CD4-positive, alpha-beta memory T cell (primary cell): ENCODE data around the gene ZNF835. TPM values are rescaled to one million over a fixed set of nuclear protein-coding genes. Genes with fewer than 3 reads are reported as not detected.

Experiments
- CTCF ChIA-PET: fragments of 350-600 bp; sonication (Branson Sonifier 250); formaldehyde crosslinking; loops from one replicate; lab custom pipeline; 2021; ENCODE audit warnings: inconsistent platforms; ENCODE audit not compliant: partially characterized antibody; lab: Charles Lee
- POLR2A ChIA-PET: fragments of 350-600 bp; sonication (Branson Sonifier 250); formaldehyde crosslinking; loops from one replicate; lab custom pipeline; 2021; ENCODE audit not compliant: partially characterized antibody; lab: Charles Lee
- DNase-seq, 5 donors: peaks; one replicate each; pipeline versions ENCODE4 v3.0.0 to v3.0.0-alpha.2; 2020 to 2022; ENCODE audit warnings: mixed read lengths in 1 of 5
- H3K27ac ChIP-seq: one replicate; pipeline ENCODE4 v1.7.0; 2013; ENCODE audit warnings: low read depth, low read length
- H3K27me3 ChIP-seq: 2 replicates; pipeline ENCODE4 v1.7.0; 2013; ENCODE audit warnings: mild to moderate bottlenecking, low read length, moderate library complexity; ENCODE audit not compliant: insufficient read depth
- H3K36me3 ChIP-seq: 2 replicates; pipeline ENCODE4 v1.7.0; 2013; ENCODE audit warnings: mild to moderate bottlenecking, low read length, moderate library complexity; ENCODE audit not compliant: insufficient read depth
- H3K4me1 ChIP-seq: 2 replicates; pipeline ENCODE4 v1.7.0; 2013; ENCODE audit warnings: mild to moderate bottlenecking, low read length, moderate library complexity; ENCODE audit not compliant: insufficient read depth
- H3K4me3 ChIP-seq, 2 donors: one replicate each; pipeline ENCODE4 v1.7.0; 2013; ENCODE audit warnings: low read length in 2 of 2, mild to moderate bottlenecking in 1 of 2
- H3K9me3 ChIP-seq, 2 donors: one replicate each; pipeline ENCODE4 v1.7.0; 2013; ENCODE audit warnings: low read length in 2 of 2, control low read depth in 1 of 2; ENCODE audit not compliant: control insufficient read depth in 1 of 2
- H3K27ac Mint-ChIP-seq, 7 donors: one replicate each; pipeline ENCODE4 v1.8.0; 2020 to 2021; ENCODE audit warnings: mixed read lengths in 7 of 7, mild to moderate bottlenecking in 6 of 7, inconsistent platforms in 3 of 7, moderate library complexity in 3 of 7
- H3K27me3 Mint-ChIP-seq, 2 donors: one replicate each; pipeline ENCODE4 v1.8.0; 2020 to 2021; ENCODE audit warnings: mixed read lengths in 2 of 2
- H3K36me3 Mint-ChIP-seq, 2 donors: one replicate each; pipeline ENCODE4 v1.8.0; 2020 to 2021; ENCODE audit warnings: mixed read lengths in 2 of 2, inconsistent platforms in 1 of 2, mild to moderate bottlenecking in 1 of 2
- H3K4me1 Mint-ChIP-seq, 4 donors: one replicate each; pipeline ENCODE4 v1.8.0; 2020 to 2021; ENCODE audit warnings: mixed read lengths in 4 of 4, mild to moderate bottlenecking in 1 of 4
- H3K4me3 Mint-ChIP-seq, 8 donors: one replicate each; pipeline ENCODE4 v1.8.0; 2020 to 2021; ENCODE audit warnings: mixed read lengths in 8 of 8, mild to moderate bottlenecking in 7 of 8, moderate library complexity in 6 of 8, inconsistent platforms in 3 of 8
- H3K9me3 Mint-ChIP-seq, 8 donors: one replicate each; pipeline ENCODE4 v1.8.0; 2020 to 2021; ENCODE audit warnings: mixed read lengths in 8 of 8, mild to moderate bottlenecking in 5 of 8, inconsistent platforms in 3 of 8, moderate library complexity in 1 of 8
- intact Hi-C: fragments of 100-400 bp; cut with micrococcal nuclease; formaldehyde crosslinking; loops from one replicate; pipeline ENCODE4 v1.15.1; 2023
- polyA plus RNA-seq, 2 donors: library from polyadenylated mRNA; unstranded; fragments of 300-500 nt; fragmentation: Illumina TruSeq; gene quantifications; one replicate each; pipeline ENCODE4 v1.2.3, GENCODE V29; 2021
- total RNA-seq, 2 experiments: library from RNA; stranded (reverse); gene quantifications; one replicate each; pipeline ENCODE4 v1.2.3, GENCODE V29; 2021

The ZNF835 gene
- total and polyA plus RNA-seq, 4 experiments from 2014 or later: 0.64 to 3.8 (median 3.5) TPM

DNA sequence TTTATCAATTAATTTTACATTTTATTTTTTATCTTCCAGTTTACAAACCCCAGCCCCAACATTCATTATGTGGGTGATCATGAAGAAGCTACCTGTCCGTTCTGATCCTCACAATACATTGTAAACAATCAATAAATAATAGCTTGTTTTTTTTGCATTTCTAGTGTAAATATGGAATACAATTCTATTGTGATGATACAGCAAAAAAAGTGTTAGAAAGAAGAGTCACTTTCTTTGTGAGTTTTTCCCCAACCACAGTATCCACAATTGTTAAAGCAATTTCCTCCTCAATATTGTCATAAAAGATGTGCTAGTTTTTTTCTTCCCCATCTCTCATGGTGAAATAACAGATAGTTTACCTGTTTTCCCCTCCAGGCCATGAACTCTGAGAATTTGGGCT is 30.3 kb upstream of the ZNF835 start:
- ChIA-PET CTCF (no interaction called here), POLR2A (no interaction called here)
- H3K27ac ChIP-seq: no peak overlapping the region
- H3K4me1 ChIP-seq: no peaks in the 10 kb centered on the region
- H3K36me3 Mint-ChIP-seq: peaks cover 0 to 2% of the 10 kb centered on the region in 2 donors
- H3K27me3 Mint-ChIP-seq: no peaks in the 10 kb centered on the region
- H3K27me3 ChIP-seq: no peaks in the 10 kb centered on the region
- no peaks in the 10 kb centered on the region for H3K4me1 Mint-ChIP-seq
- no peak overlapping the region for H3K4me3 Mint-ChIP-seq
- no peak overlapping the region for H3K4me3 ChIP-seq
- H3K9me3 Mint-ChIP-seq: peaks cover 8 to 75% (median 52%) of the 10 kb centered on the region in 8 donors
- H3K27ac Mint-ChIP-seq: no peak overlapping the region
- no peaks in the 10 kb centered on the region for H3K9me3 ChIP-seq
- intact Hi-C loops: no loop called here
- no peak for DNase-seq
- no peaks in the 10 kb centered on the region for H3K36me3 ChIP-seq

- Mint-ChIP-seq H3K9me3 (peaks cover 7 to 64% (median 47%) of the 10 kb centered on the region in 8 donors), H3K36me3 (peaks cover 0 to 2% of the 10 kb centered on the region in 2 donors), H3K4me3 (no peak overlapping the region), H3K4me1 (no peaks in the 10 kb centered on the region), H3K27ac (no peak overlapping the region), H3K27me3 (no peaks in the 10 kb centered on the region)
- Histone ChIP-seq H3K27ac (no peak overlapping the region), H3K9me3 (no peaks in the 10 kb centered on the region), H3K36me3 (no peaks in the 10 kb centered on the region), H3K4me1 (no peaks in the 10 kb centered on the region), H3K27me3 (no peaks in the 10 kb centered on the region), H3K4me3 (no peak overlapping the region)
- ChIA-PET CTCF (no interaction called here), POLR2A (no interaction called here)
- DNase-seq: no peak
- intact Hi-C loops: no loop called here
Measured at GRCh38 chr19:56699552-56699951, 28.0 kb upstream of the ZNF835 start.

DNA sequence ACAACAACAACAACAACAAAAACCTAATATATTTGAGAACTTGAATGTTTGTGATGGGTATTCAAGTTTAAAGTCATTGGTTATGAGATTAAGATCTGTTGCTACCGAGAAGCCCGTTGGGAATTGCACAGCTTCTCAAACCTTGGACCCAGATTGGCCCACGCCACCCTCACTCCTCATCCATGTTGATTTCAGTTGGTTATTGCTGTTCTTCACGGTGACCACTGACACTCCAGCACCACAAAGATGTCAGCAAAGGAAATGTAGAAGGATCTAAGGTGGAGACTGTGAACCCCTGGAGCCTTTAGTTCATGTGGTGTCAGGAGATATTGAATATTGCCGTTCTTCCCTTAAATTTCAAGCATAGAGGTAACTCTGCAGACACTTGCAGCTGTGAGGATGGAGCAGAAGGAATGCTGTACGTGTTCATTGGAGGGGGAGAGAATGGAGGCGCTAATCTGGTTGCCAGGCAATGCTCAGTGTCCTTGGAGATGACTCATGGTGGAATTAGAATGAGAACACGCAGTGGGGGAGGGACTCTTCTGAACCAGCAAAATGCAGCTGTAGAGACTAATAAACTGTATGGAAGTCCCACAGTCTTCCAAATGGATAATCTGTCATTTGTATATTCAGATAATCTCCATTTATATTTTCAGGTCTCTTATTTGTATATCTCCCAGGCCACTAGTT is 20.8 kb upstream of the ZNF835 start:
- H3K4me1 Mint-ChIP-seq: no peaks in the 10 kb centered on the region
- H3K36me3 Mint-ChIP-seq: peaks cover 9 to 19% of the 10 kb centered on the region in 2 donors
- H3K9me3 Mint-ChIP-seq: peaks cover 11 to 57% (median 34%) of the 10 kb centered on the region in 8 donors
- H3K27me3 Mint-ChIP-seq: no peaks in the 10 kb centered on the region
- DNase-seq: no peak
- H3K4me3 ChIP-seq: no peak overlapping the region
- H3K27ac ChIP-seq: no peak overlapping the region
- H3K36me3 ChIP-seq: no peaks in the 10 kb centered on the region
- no peak overlapping the region for H3K27ac Mint-ChIP-seq
- ChIA-PET POLR2A (no interaction called here), CTCF (no interaction called here)
- no peaks in the 10 kb centered on the region for H3K4me1 ChIP-seq
- no peaks in the 10 kb centered on the region for H3K9me3 ChIP-seq
- H3K27me3 ChIP-seq: no peaks in the 10 kb centered on the region
- intact Hi-C loops: no loop called here
- H3K4me3 Mint-ChIP-seq: no peak overlapping the region

- Mint-ChIP-seq H3K27ac (no peak overlapping the region), H3K27me3 (no peaks in the 10 kb centered on the region), H3K4me1 (no peaks in the 10 kb centered on the region), H3K4me3 (no peak overlapping the region), H3K36me3 (peaks cover 11 to 19% of the 10 kb centered on the region in 2 donors), H3K9me3 (peaks cover 10 to 73% (median 42%) of the 10 kb centered on the region in 8 donors)
- Histone ChIP-seq H3K36me3 (no peaks in the 10 kb centered on the region), H3K27ac (no peak overlapping the region), H3K9me3 (no peaks in the 10 kb centered on the region), H3K27me3 (no peaks in the 10 kb centered on the region), H3K4me1 (no peaks in the 10 kb centered on the region), H3K4me3 (no peak overlapping the region)
- ChIA-PET CTCF (no interaction called here), POLR2A (no interaction called here)
- intact Hi-C loops: no loop called here
- DNase-seq: no peak
Measured at GRCh38 chr19:56690670-56691069, 19.1 kb upstream of the ZNF835 start.

DNA sequence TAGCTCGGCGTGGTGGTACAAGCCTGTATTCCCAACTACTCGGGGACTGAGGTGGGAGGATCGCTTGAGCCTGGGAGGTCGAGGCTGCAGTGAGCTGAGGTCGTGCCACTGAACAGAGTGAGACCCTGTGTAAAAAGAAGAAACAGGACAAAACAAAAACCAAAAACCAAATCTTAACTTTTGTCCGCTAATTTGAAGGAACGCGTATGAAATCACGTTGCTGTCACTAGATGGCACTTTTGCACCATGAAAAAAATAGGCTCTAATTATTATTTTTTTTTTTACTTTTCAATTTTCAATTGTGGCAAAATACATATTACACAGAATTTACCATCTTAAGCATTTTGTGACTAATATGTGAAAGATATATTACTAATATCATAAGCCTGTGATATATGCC is 17.6 kb upstream of the ZNF835 start:
- Mint-ChIP-seq H3K4me1 (no peaks in the 10 kb centered on the region), H3K27me3 (no peaks in the 10 kb centered on the region), H3K36me3 (peaks cover 17 to 30% of the 10 kb centered on the region in 2 donors), H3K4me3 (no peak overlapping the region), H3K27ac (no peak overlapping the region), H3K9me3 (peaks cover 10 to 76% (median 48%) of the 10 kb centered on the region in 8 donors)
- Histone ChIP-seq H3K27ac (no peak overlapping the region), H3K36me3 (no peaks in the 10 kb centered on the region), H3K4me3 (no peak overlapping the region), H3K9me3 (no peaks in the 10 kb centered on the region), H3K27me3 (no peaks in the 10 kb centered on the region), H3K4me1 (no peaks in the 10 kb centered on the region)
- ChIA-PET POLR2A (no interaction called here), CTCF (no interaction called here)
- no peak for DNase-seq
- intact Hi-C loops: no loop called here

- no peak overlapping the region for H3K27ac ChIP-seq
- no peak overlapping the region for H3K4me3 ChIP-seq
- no peak for DNase-seq
- H3K36me3 Mint-ChIP-seq: peaks cover 10 to 22% of the 10 kb centered on the region in 2 donors
- no peaks in the 10 kb centered on the region for H3K36me3 ChIP-seq
- intact Hi-C loops: no loop called here
- H3K4me1 Mint-ChIP-seq: no peaks in the 10 kb centered on the region
- ChIA-PET POLR2A (no interaction called here), CTCF (no interaction called here)
- no peaks in the 10 kb centered on the region for H3K9me3 ChIP-seq
- no peak overlapping the region for H3K4me3 Mint-ChIP-seq
- H3K4me1 ChIP-seq: no peaks in the 10 kb centered on the region
- H3K27ac Mint-ChIP-seq: no peak overlapping the region
- H3K27me3 Mint-ChIP-seq: no peaks in the 10 kb centered on the region
- H3K9me3 Mint-ChIP-seq: peaks cover 0 to 63% (median 36%) of the 10 kb centered on the region in 8 donors
- no peaks in the 10 kb centered on the region for H3K27me3 ChIP-seq
Measured at GRCh38 chr19:56687031-56687430, 15.5 kb upstream of the ZNF835 start.

DNA sequence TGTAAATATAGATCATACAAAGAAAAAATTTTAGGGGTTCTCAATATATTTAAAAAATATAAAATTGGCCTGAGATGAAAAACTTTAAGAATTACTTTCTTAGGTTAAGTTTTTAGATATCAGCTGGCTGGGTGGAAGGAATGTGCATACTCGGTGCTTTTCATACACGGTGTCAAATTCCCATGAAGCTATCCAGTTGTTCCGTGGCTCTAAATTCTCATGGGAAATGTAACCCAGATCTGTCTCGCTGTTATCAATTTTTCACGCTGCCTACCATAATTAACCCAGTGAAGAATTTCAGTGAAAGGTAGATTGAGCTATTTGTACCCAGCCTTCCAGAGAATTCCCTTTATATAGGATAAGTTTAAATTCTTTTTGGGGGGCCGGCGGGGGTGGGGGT is 11.6 kb upstream of the ZNF835 start:
- no peak overlapping the region for H3K27ac Mint-ChIP-seq
- DNase-seq: no peak
- no peaks in the 10 kb centered on the region for H3K36me3 ChIP-seq
- H3K4me3 Mint-ChIP-seq: no peak overlapping the region
- no peaks in the 10 kb centered on the region for H3K4me1 Mint-ChIP-seq
- intact Hi-C loops: no loop called here
- H3K4me3 ChIP-seq: no peak overlapping the region
- ChIA-PET POLR2A (no interaction called here), CTCF (no interaction called here)
- H3K27me3 Mint-ChIP-seq: no peaks in the 10 kb centered on the region
- H3K27me3 ChIP-seq: no peaks in the 10 kb centered on the region
- peaks cover 0 to 68% (median 33%) of the 10 kb centered on the region in 8 donors for H3K9me3 Mint-ChIP-seq
- no peaks in the 10 kb centered on the region for H3K9me3 ChIP-seq
- H3K36me3 Mint-ChIP-seq: peaks cover 14 to 16% of the 10 kb centered on the region in 2 donors
- H3K4me1 ChIP-seq: no peaks in the 10 kb centered on the region
- H3K27ac ChIP-seq: no peak overlapping the region
